ENCODE data around the gene CDX1. TPM values are rescaled to one million over a fixed set of nuclear protein-coding genes. Genes with fewer than 3 reads are reported as not detected.

CDX1 gene
- total RNA-seq, 2 donors from 2014 or later, result not detected

DNA sequence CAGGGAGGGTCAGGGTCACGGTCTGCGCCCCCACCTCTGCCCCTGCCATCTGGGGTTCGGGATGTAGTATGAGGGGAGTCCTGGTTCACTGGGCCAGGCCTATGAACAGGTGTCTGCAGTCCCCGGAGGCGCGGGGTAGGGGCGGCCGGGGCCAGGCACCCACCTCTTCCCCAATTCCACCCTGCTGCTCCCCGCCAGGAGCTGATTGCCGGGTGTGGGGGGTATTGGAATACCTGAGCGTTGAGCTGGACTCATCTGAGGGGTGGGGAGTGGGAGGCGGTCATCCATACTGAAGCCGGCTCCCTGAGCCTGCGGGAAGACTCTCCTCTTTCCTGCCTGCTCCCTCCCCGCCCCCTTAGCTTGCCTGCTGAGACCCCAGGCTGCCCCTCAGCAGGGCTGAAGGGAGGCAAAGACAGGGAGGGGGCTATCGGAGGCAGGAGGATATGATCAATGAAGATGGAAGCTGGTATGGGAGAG is 24.0 kb downstream of the CDX1 start:
- peaks cover 60% of the 10 kb centered on the region for H3K27me3 Mint-ChIP-seq
- H3K27ac Mint-ChIP-seq, result no peak overlapping the region
- no peaks in the 10 kb centered on the region for H3K36me3 Mint-ChIP-seq (ENCODE audit: low read depth)
- ATAC-seq (no peak), DNase-seq (no peak)
- H3K4me3 Mint-ChIP-seq, result no peak overlapping the region
- H3K4me1 Mint-ChIP-seq, result no peaks in the 10 kb centered on the region
- H3K9me3 ChIP-seq (ENCODE audit: control insufficient read depth, low read length, poor library complexity, severe bottlenecking), result no peaks in the 10 kb centered on the region

DNA sequence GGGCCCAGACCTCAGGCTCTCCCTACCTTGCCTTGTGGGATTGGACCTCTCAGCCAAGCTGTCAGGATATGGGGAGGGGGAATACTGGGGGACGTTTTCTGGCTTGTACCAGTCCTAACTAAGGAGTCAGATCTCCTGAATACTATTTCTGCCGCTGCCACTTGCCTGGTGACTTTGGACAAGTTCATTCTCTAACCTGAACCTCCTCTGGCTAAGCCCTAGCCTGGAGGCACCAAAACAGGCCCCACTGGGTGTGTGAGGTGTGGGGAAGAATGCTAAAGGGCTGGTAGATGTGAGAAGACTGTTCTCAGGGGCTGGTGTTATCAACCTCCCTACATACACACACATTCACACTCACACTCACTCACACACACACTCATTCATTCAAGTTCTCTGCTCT is 24.4 kb downstream of the CDX1 start:
- Mint-ChIP-seq H3K27me3 (peaks cover 60% of the 10 kb centered on the region), H3K36me3 (ENCODE audit: low read depth) (no peaks in the 10 kb centered on the region), H3K4me3 (no peak overlapping the region), H3K4me1 (no peaks in the 10 kb centered on the region), H3K27ac (no peak overlapping the region)
- ATAC-seq, result no peak
- no peaks in the 10 kb centered on the region for H3K9me3 ChIP-seq (ENCODE audit: control insufficient read depth, low read length, poor library complexity, severe bottlenecking)
- no peak for DNase-seq

DNA sequence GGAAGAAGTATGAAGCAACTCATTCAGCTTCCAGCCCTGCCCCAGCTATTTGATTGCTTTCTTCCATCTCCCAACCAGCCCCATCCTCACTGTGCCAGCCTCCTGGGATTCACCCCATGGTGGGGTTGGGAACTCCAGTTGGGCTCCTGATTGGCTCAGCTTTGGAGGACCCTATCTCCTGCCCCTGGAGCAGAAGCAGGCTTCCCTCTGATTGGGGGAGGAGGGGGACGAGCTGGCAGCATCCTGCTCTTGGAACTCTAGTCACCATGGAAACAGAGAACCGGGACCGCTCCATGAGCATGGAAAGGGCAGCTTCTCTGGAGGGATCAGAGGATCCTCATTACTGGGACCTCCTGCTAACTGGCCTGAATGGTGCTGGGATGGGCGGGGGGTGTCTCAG is 25.9 kb downstream of the CDX1 start:
- no peak overlapping the region for H3K27ac Mint-ChIP-seq
- ATAC-seq (no peak), DNase-seq (no peak)
- H3K4me3 Mint-ChIP-seq, result no peak overlapping the region
- H3K27me3 Mint-ChIP-seq, result peaks cover 61% of the 10 kb centered on the region
- H3K4me1 Mint-ChIP-seq, result no peaks in the 10 kb centered on the region
- H3K9me3 ChIP-seq (ENCODE audit: control insufficient read depth, low read length, poor library complexity, severe bottlenecking), result no peaks in the 10 kb centered on the region
- H3K36me3 Mint-ChIP-seq (ENCODE audit: low read depth), result peaks cover 2% of the 10 kb centered on the region

DNA sequence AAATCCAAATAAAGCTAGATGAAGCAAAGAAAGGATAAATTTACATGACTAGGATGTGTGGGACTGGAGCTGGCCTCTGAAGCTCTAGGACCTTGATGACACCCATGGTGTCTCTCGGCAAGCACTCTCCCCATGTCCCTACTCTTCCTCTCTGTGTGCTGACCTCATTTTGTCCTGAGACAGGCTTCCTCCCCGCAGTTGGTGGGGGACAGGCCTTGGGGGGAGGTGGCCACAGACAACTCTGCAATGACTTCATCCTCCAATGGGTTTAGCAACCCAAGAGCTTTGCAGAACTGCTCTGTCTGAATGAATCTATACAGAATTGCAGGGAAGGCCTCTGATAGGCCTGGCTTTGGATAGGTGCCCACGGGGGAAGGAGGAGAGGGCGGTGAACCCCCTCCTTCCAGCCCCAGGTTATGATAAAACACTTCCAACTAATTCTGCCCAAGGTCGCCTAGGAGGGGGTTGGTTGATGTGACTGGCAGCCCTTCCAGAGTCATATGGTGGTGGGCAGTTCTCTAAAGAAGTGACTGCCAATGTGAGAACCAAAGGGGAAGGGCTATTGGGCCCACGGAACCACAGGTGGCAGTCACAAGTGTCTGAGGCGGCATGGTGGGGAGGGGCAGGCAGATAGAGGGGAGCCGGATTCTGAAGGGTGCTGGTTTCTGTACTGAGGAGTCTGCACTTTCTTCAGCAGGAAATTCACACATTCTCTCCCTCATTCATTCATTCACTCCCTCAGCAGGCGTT is 29.3 kb downstream of the CDX1 start:
- no peaks in the 10 kb centered on the region for H3K9me3 ChIP-seq (ENCODE audit: control insufficient read depth, low read length, poor library complexity, severe bottlenecking)
- ATAC-seq (no peak), DNase-seq (no peak)
- H3K27ac Mint-ChIP-seq, result no peak overlapping the region
- H3K4me1 Mint-ChIP-seq, result no peaks in the 10 kb centered on the region
- peaks cover 2% of the 10 kb centered on the region for H3K36me3 Mint-ChIP-seq (ENCODE audit: low read depth)
- no peak overlapping the region for H3K4me3 Mint-ChIP-seq
- H3K27me3 Mint-ChIP-seq, result peaks cover 57% of the 10 kb centered on the region

GRCh38 chr5:150196514-150196913 is 29.9 kb downstream of the CDX1 start:
- no peaks in the 10 kb centered on the region for H3K9me3 ChIP-seq (ENCODE audit: control insufficient read depth, low read length, poor library complexity, severe bottlenecking)
- ATAC-seq (no peak), DNase-seq (no peak)
- peaks cover 2% of the 10 kb centered on the region for H3K36me3 Mint-ChIP-seq (ENCODE audit: low read depth)
- no peaks in the 10 kb centered on the region for H3K4me1 Mint-ChIP-seq
- H3K27ac Mint-ChIP-seq, result no peak overlapping the region
- H3K4me3 Mint-ChIP-seq, result no peak overlapping the region
- peaks cover 51% of the 10 kb centered on the region for H3K27me3 Mint-ChIP-seq

GRCh38 chr5:150196986-150197385 is 30.4 kb downstream of the CDX1 start:
- ATAC-seq (no peak), DNase-seq (no peak)
- Mint-ChIP-seq H3K4me3 (no peak overlapping the region), H3K36me3 (ENCODE audit: low read depth) (peaks cover 2% of the 10 kb centered on the region), H3K4me1 (no peaks in the 10 kb centered on the region), H3K27me3 (peaks cover 47% of the 10 kb centered on the region), H3K27ac (no peak overlapping the region)
- no peaks in the 10 kb centered on the region for H3K9me3 ChIP-seq (ENCODE audit: control insufficient read depth, low read length, poor library complexity, severe bottlenecking)

- Mint-ChIP-seq H3K27me3 (peaks cover 47% of the 10 kb centered on the region), H3K27ac (no peak overlapping the region), H3K4me3 (no peak overlapping the region), H3K36me3 (ENCODE audit: low read depth) (peaks cover 2% of the 10 kb centered on the region), H3K4me1 (no peaks in the 10 kb centered on the region)
- DNase-seq, result no peak
- H3K9me3 ChIP-seq (ENCODE audit: control insufficient read depth, low read length, poor library complexity, severe bottlenecking), result no peaks in the 10 kb centered on the region
- no peak for ATAC-seq
Measured at GRCh38 chr5:150197476-150197875, 30.9 kb downstream of the CDX1 start.

DNA sequence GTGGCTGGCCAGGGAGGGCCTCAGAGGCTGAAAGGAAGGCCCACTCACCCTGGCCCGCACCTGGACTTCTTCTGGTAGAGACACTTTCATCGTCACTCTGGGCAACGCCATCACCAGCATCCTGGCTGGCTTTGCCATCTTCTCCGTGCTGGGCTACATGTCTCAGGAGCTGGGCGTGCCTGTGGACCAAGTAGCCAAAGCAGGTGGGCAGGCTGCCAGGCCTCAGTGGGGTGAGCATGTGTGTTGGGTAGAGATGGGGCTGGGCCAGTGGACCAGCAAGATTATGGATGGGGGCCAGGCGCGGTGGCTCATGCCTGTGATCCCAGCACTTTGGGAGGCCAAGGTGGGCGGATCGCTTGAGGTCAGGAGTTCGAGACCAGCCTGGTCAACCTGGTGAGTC is 35.9 kb downstream of the CDX1 start:
- DNase-seq (no peak), ATAC-seq (no peak)
- Mint-ChIP-seq H3K4me1 (no peaks in the 10 kb centered on the region), H3K27me3 (peaks cover 26% of the 10 kb centered on the region), H3K36me3 (ENCODE audit: low read depth) (no peaks in the 10 kb centered on the region), H3K4me3 (no peak overlapping the region), H3K27ac (no peak overlapping the region)
- H3K9me3 ChIP-seq (ENCODE audit: control insufficient read depth, low read length, poor library complexity, severe bottlenecking), result no peaks in the 10 kb centered on the region

DNA sequence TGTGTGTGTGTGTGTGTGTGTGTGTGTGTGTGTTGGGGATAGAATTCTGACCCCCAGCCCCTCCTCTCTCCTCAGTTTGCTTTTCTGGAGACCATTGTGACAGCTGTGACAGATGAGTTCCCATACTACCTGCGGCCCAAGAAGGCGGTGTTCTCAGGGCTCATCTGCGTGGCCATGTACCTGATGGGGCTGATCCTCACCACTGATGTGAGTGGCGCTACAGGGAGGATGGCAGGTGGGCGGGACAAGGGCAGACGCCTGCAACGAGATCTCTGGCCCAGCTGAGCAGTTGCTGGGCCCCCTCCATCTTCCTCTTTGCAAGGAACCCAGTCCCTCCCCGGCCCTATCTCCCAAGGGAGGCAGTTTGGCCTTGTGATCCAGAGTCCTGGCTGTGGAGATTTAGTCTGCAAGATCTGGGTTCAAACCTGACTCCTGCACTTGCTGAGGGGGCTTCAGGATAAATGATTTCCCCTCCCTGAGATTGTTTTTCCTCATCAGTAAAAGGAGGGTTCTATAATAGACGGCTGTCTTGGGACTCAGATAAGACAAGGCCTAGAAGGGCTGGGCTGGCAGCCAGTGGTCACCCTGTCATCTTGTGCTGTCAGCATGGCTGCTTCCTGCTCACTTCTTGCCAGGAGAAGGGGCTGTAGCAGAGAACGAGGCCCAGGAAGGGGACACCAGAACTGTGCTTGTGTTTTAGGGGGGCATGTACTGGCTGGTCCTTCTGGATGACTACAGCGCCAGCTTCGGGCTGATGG is 37.4 kb downstream of the CDX1 start:
- Mint-ChIP-seq H3K36me3 (ENCODE audit: low read depth) (peaks cover 4% of the 10 kb centered on the region), H3K27ac (no peak overlapping the region), H3K4me1 (peaks cover under 1% of the 10 kb centered on the region), H3K4me3 (no peak overlapping the region), H3K27me3 (peaks cover 30% of the 10 kb centered on the region)
- no peaks in the 10 kb centered on the region for H3K9me3 ChIP-seq (ENCODE audit: control insufficient read depth, low read length, poor library complexity, severe bottlenecking)
- ATAC-seq (no peak), DNase-seq (no peak)

GRCh38 chr5:150204590-150204960 is 38.0 kb downstream of the CDX1 start:
- Mint-ChIP-seq H3K4me1 (peaks cover 5% of the 10 kb centered on the region), H3K36me3 (ENCODE audit: low read depth) (peaks cover 4% of the 10 kb centered on the region), H3K27ac (no peak overlapping the region), H3K4me3 (no peak overlapping the region), H3K27me3 (peaks cover 36% of the 10 kb centered on the region)
- DNase-seq, result no peak
- H3K9me3 ChIP-seq (ENCODE audit: control insufficient read depth, low read length, poor library complexity, severe bottlenecking), result no peaks in the 10 kb centered on the region
- no peak for ATAC-seq

DNA sequence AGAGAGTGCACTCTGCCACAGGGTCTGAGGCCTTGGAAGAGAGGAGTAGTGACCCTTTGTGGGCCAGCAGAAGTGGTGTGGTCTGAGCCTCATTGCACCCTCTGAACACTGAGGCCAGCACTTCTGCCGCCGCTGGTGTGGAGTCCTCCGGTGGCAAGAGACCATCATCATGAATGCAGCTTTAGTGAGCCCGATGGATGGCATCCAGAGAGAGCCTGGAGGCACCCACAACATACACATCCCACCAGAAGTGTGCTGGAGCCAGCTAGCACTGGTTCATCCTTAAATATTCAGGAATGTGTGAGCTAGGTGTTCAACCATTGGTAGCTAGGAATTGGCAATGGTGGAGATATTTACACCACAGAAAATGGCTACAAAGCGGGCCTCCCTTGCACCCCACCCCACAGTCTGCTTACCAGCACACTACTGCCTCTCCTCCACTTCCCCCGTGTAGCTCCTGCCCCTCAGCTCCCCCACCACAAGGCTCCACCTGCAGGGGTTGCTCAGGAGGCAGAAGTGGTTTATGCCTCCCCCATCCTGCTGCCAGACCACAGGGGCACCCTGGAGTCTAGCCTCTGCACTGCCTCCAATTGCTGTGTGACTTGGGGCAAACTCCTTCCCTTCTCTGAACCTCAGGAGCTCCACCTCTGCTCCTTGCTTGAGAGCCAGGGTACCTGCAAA is 39.7 kb downstream of the CDX1 start:
- peaks cover 10% of the 10 kb centered on the region for H3K4me1 Mint-ChIP-seq
- ATAC-seq (no peak), DNase-seq (no peak)
- peaks cover 34% of the 10 kb centered on the region for H3K27me3 Mint-ChIP-seq
- H3K36me3 Mint-ChIP-seq (ENCODE audit: low read depth), result peaks cover 6% of the 10 kb centered on the region
- H3K9me3 ChIP-seq (ENCODE audit: control insufficient read depth, low read length, poor library complexity, severe bottlenecking), result no peaks in the 10 kb centered on the region
- no peak overlapping the region for H3K4me3 Mint-ChIP-seq
- no peak overlapping the region for H3K27ac Mint-ChIP-seq

GRCh38 chr5:150206779-150207115 is 40.2 kb downstream of the CDX1 start:
- Mint-ChIP-seq H3K36me3 (ENCODE audit: low read depth) (peaks cover 6% of the 10 kb centered on the region), H3K4me3 (no peak overlapping the region), H3K4me1 (peaks cover 10% of the 10 kb centered on the region), H3K27ac (no peak overlapping the region), H3K27me3 (peaks cover 34% of the 10 kb centered on the region)
- H3K9me3 ChIP-seq (ENCODE audit: control insufficient read depth, low read length, poor library complexity, severe bottlenecking), result no peaks in the 10 kb centered on the region
- DNase-seq (no peak), ATAC-seq (no peak)

GRCh38 chr5:150208187-150209098 is 41.9 kb downstream of the CDX1 start:
- no peak for ATAC-seq
- Mint-ChIP-seq H3K27me3 (peaks cover 32% of the 10 kb centered on the region), H3K4me1 (peaks cover 10% of the 10 kb centered on the region), H3K4me3 (peak overlapping the region; percentile 52), H3K36me3 (ENCODE audit: low read depth) (peaks cover 6% of the 10 kb centered on the region), H3K27ac (peak overlapping the region; percentile 39)
- H3K9me3 ChIP-seq (ENCODE audit: control insufficient read depth, low read length, poor library complexity, severe bottlenecking), result no peaks in the 10 kb centered on the region
- DNase-seq, result no peak
